DND-41 (cell line): Measurements from ENCODE around the gene MOCOS.

Experiments
- CTCF ChIP-seq: IDR thresholded peaks from 2 replicates; pipeline ENCODE4 v1.5.1; 2012; ENCODE audit warnings: borderline replicate concordance, low read length, moderate library complexity, mild to moderate bottlenecking; ENCODE audit not compliant: poor library complexity, severe bottlenecking; ENCODE audit errors: extremely low read depth
- EZH2 ChIP-seq: IDR thresholded peaks from 3 replicates; pipeline ENCODE4 v1.6.1; 2012; ENCODE audit warnings: borderline replicate concordance, low read depth, mild to moderate bottlenecking, moderate library complexity, low read length, inconsistent platforms; ENCODE audit not compliant: severe bottlenecking

GRCh38 chr18:36181441-36181840 lies 5.9 kb upstream of the MOCOS start:
- TF ChIP-seq CTCF (no peak), EZH2 (no peak)
